ENCODE results near the gene MCM5. TPM values are rescaled to one million over a fixed set of nuclear protein-coding genes. Genes with fewer than 3 reads are reported as not detected.
A peak's percentile ranks its signal among the peaks of the same experiment; 100 is the strongest.

Gene MCM5
- total and polyA plus RNA-seq, 2 of the 13 experiments (the other 11 are each of a cell fraction or from before 2014, with no cell fraction given): 40.2 to 93.5 TPM

GRCh38 chr22:35463231-35463933, 63.4 kb downstream of the MCM5 start:
- POLR2A ChIA-PET: no interaction called here
- Histone ChIP-seq H4K20me1 (ENCODE audit: insufficient read depth, low read length) (no peaks in the 10 kb centered on the region), H3K4me2 (ENCODE audit: low read depth, low read length) (no peak overlapping the region), H3K27me3 (ENCODE audit: control insufficient read depth in 1 of 2, insufficient read depth in 2 of 2, low read length in 2 of 2) (peaks cover 0 to 6% of the 10 kb centered on the region in 2 experiments; a peak in 1 of 5 replicates), H3K79me2 (ENCODE audit: insufficient read depth, low read length) (no peaks in the 10 kb centered on the region), H3K4me1 (ENCODE audit: insufficient read depth, low read length) (peaks cover 14% of the 10 kb centered on the region), H3K27ac (ENCODE audit: extremely low read length, insufficient read depth, low read length) (no peak overlapping the region), H3K4me3 (replicated peaks in 1 of 3; ENCODE audit: insufficient read depth in 1 of 3, low read depth in 2 of 3, low read length in 3 of 3) (no peak overlapping the region), H3K9me3 (ENCODE audit: low read length) (no peaks in the 10 kb centered on the region), H3K36me3 (replicated peaks in 1 of 2; ENCODE audit: control insufficient read depth in 1 of 2, insufficient read depth in 2 of 2, low read length in 2 of 2) (no peaks in the 10 kb centered on the region), H2AFZ (ENCODE audit: low read length) (no peak overlapping the region), H3K9ac (ENCODE audit: insufficient read depth, low read depth, low read length) (no peak overlapping the region)
- in situ Hi-C loops (cut with HindIII; ENCODE audit: extremely low pct_ligation_motif_present, low pct_unique_long_range_greater_than_20kb): no loop called here
- intact Hi-C loops (cut with micrococcal nuclease; ENCODE audit: unreplicated experiment): no loop called here
- CTCF ChIA-PET (ENCODE audit: low intra/inter-chr PET ratio, low total read pairs): no interaction called here
- no TSS peak for BruUV-seq (replicated peaks)
- DNase-seq (ENCODE audit: low spot score) (no peak), ATAC-seq (no peak), FAIRE-seq (no peak)
- 4% methylated on average over 2 of the region's 2 CpGs for WGBS (ENCODE audit: low lambda C conversion rate)
- TF ChIP-seq HBP1 (CRISPR knock-in tag; IDR thresholded peaks at IDR 0.05; ENCODE audit: low read depth) (no peak), PHB2 (IDR thresholded peaks at IDR 0.05; ENCODE audit: partially characterized antibody) (peak; percentile 11), FOXA1 (IDR thresholded peaks at IDR 0.05) (0 out of 2 replicates have a peak, but pooled peaks have one; percentile 22), FOXA1 (CRISPR knock-in tag; IDR thresholded peaks at IDR 0.05) (no peak), TARDBP (CRISPR knock-in tag; IDR thresholded peaks at IDR 0.05) (no peak), U2AF1 (optimal IDR thresholded peaks at IDR 0.05; ENCODE audit: low read depth, low read length) (no peak), ZBTB40 (IDR thresholded peaks at IDR 0.05) (0 out of 2 replicates have a peak, but pooled peaks have one; percentile 17), ZBTB40 (CRISPR knock-in tag; IDR thresholded peaks at IDR 0.05) (no peak), ZNF770 (CRISPR knock-in tag; IDR thresholded peaks at IDR 0.05) (no peak)

All from HepG2 (cell line).